IPS-20b (cell line): Measurements from ENCODE around the gene ADCY9.
"Not testable (repeated sequence)": the region's sequence is repeated elsewhere in the genome, so short reads cannot be mapped to it uniquely, and the experiment has no call there.

Experiments used
- H3K27ac ChIP-seq: one replicate; pipeline ENCODE4 v1.5.1; 2013; ENCODE audit warnings: low read length
- H3K27me3 ChIP-seq: 2 replicates; pipeline ENCODE4 v1.6.1; 2013; ENCODE audit warnings: mild to moderate bottlenecking, low read length, inconsistent platforms; ENCODE audit not compliant: insufficient read depth
- H3K36me3 ChIP-seq: 2 replicates; pipeline ENCODE4 v1.6.1; 2013; ENCODE audit warnings: low read depth, mild to moderate bottlenecking, inconsistent platforms, low read length, moderate library complexity; ENCODE audit not compliant: insufficient read depth
- H3K4me1 ChIP-seq: 2 replicates; pipeline ENCODE4 v1.6.1; 2013; ENCODE audit warnings: mild to moderate bottlenecking, control low read depth, inconsistent platforms, low read length, moderate library complexity; ENCODE audit not compliant: insufficient read depth
- H3K4me3 ChIP-seq: 2 replicates; pipeline ENCODE4 v1.5.1; 2013; ENCODE audit warnings: mild to moderate bottlenecking, low read length, inconsistent platforms
- H3K9ac ChIP-seq: 2 replicates; pipeline ENCODE4 v1.6.1; 2013; ENCODE audit warnings: low read depth, mild to moderate bottlenecking, inconsistent platforms, low read length, moderate library complexity
- H3K9me3 ChIP-seq: 2 replicates; pipeline ENCODE4 v1.6.1; 2013; ENCODE audit warnings: mild to moderate bottlenecking, low read depth, low read length, inconsistent platforms; ENCODE audit not compliant: insufficient read depth

The ADCY9 gene

DNA sequence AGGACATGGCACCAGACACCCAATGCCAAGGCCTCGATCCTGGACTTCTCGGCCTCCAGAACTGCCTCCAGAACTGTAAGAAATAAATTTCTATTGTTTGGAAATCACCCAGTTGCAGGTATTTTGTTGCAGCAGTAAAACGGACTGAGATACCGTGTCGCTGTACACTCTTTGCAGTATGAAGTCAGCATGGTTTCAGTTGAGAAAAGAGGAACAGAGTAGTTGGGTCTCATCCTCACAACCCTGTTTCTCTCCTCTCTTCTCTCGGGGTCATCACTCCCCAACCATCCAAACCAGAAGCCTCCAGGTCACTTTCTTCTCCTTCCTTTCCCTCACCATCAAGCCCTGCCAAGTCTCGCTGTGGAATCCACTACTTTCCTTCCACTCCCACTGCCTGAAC lies 77.8 kb downstream of the ADCY9 start:
- no peaks in the 10 kb centered on the region for H3K36me3 ChIP-seq
- H3K27ac ChIP-seq: no peak overlapping the region
- no peak overlapping the region for H3K4me3 ChIP-seq

DNA sequence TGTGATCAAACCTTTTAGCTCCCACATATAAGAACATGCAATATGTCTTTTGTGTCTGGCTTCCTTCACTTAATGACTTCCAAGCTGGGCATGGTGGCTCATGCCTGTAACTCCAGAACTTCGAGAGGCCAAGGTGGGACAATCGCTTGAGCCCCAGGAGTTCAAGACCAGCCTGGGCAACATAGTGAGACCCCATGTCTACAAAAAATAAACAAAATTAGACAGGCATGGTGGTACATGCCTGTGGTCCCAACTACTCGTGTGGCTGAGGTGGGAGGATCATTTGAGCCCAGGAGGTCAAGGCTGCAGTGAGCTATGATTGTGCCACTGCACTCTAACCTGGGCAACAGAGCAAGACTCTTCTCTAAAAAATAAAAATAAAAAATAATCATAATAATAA lies 79.3 kb downstream of the ADCY9 start:
- H3K27ac ChIP-seq, H3K27me3 ChIP-seq, H3K4me3 ChIP-seq, H3K9ac ChIP-seq, H3K4me1 ChIP-seq, H3K9me3 ChIP-seq, H3K36me3 ChIP-seq: not testable (repeated sequence)

More for the DNA sequence above, 77.8 kb downstream of the ADCY9 start:
- no peak overlapping the region for H3K9ac ChIP-seq
- no peaks in the 10 kb centered on the region for H3K4me1 ChIP-seq
- H3K9me3 ChIP-seq: no peaks in the 10 kb centered on the region
- H3K27me3 ChIP-seq: no peaks in the 10 kb centered on the region

DNA sequence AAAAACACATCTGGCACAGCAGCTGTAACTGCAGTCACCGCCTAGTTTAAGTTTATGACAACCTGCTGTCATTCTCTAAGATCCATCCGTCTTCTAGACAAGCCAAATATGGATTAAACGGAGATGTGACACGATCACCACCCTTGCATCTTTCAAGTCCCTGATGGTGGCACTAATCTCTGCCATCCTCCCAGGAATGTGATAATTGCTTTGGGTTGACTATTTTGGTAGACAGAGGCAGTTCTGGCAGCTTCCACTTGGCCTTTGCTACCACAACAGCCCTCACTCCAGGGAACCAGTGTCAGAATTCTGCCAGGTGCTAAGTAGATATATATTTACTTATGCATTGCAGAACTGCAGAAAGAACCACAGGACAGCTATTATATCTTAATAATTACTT lies 81.3 kb downstream of the ADCY9 start:
- Histone ChIP-seq H3K27ac (no peak overlapping the region), H3K4me3 (no peak overlapping the region), H3K9me3 (no peaks in the 10 kb centered on the region), H3K4me1 (no peaks in the 10 kb centered on the region), H3K36me3 (no peaks in the 10 kb centered on the region), H3K27me3 (no peaks in the 10 kb centered on the region), H3K9ac (no peak overlapping the region)

DNA sequence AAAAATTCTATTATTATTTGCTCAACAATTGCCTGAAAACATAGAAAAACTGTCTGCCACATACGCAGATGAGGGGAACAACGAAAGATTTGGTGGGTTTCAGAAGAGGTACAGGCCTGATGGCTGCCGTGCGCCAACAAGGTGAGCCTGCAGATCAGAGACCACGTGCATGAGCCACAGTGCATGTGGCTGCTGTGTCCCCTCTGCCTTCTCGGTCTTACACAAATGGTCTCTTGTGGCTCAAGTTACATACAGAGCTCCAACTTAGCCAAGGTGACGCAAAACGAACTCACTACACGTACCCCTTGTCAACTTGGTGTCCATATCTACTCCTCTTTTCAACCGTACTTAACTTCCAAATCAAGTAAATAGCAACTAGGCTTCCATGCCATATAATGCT lies 82.3 kb downstream of the ADCY9 start:
- no peak overlapping the region for H3K4me3 ChIP-seq
- H3K27me3 ChIP-seq: no peaks in the 10 kb centered on the region
- H3K27ac ChIP-seq: no peak overlapping the region
- no peaks in the 10 kb centered on the region for H3K4me1 ChIP-seq
- H3K9ac ChIP-seq: no peak overlapping the region
- no peaks in the 10 kb centered on the region for H3K9me3 ChIP-seq
- no peaks in the 10 kb centered on the region for H3K36me3 ChIP-seq

DNA sequence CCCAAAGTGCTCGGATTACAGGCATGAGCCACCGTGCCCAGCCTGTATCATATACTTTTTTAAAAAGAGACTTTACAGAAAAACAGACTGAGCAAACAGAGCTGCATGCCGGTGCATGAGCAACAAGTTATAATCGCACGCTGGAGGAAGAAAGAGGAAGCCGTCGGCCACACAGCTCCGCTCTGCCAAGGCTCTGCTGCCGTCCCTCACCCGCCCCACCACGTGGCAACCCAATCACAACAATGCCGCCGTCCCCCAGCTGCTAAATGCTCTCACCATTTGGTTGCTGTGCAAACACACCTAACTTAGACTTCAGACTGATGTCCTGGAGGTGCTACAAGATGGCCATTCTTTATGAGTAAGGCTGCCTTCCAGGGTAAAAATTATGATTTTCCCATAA lies 83.5 kb downstream of the ADCY9 start:
- Histone ChIP-seq H3K36me3 (no peaks in the 10 kb centered on the region), H3K9me3 (no peaks in the 10 kb centered on the region), H3K4me3 (no peak overlapping the region), H3K27me3 (no peaks in the 10 kb centered on the region), H3K4me1 (no peaks in the 10 kb centered on the region), H3K27ac (no peak overlapping the region), H3K9ac (no peak overlapping the region)

DNA sequence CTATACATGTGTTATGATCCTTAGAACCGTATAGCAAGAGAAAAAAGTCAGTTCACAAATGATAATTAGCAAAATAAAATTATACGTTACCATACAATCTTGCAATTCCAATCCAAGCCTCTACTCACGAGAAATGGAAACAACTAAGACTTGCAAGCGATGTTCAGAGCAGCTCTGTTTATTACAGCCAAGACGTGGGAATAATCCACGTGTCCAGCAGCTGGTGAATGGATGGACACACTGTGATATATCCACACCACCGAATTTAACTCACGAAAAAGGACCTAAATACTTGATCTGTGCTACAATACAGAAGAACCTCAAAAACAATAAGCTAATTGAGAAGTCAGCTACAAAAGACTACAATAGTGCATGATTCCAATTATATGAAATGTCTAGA lies 88.1 kb downstream of the ADCY9 start:
- H3K4me1 ChIP-seq: no peaks in the 10 kb centered on the region
- no peak overlapping the region for H3K9ac ChIP-seq
- H3K27ac ChIP-seq: no peak overlapping the region
- no peak overlapping the region for H3K4me3 ChIP-seq
- H3K9me3 ChIP-seq: peaks cover 8% of the 10 kb centered on the region
- no peaks in the 10 kb centered on the region for H3K36me3 ChIP-seq
- H3K27me3 ChIP-seq: no peaks in the 10 kb centered on the region

DNA sequence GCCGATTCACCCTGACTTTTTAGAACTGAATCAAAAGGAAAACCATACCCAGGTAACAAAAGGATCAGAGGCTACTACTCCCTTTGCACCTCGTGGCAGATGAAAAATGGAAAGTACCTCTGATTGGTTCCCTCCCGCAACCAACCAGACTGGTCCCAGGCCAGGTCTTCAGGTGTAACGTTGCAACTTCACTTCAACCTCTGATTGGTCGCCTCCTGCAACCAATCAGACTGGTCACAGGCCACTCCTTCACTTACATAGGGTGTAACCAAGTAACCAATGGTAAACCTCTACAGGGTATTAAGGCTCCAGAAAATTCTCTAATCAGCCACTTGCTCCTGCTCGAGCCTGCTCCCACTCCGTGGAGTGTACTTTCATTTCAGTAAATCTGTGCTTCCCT lies 89.4 kb downstream of the ADCY9 start:
- Histone ChIP-seq H3K36me3 (no peaks in the 10 kb centered on the region), H3K4me1 (no peaks in the 10 kb centered on the region), H3K27me3 (no peaks in the 10 kb centered on the region), H3K9me3 (peaks cover 8% of the 10 kb centered on the region), H3K4me3 (no peak overlapping the region), H3K9ac (no peak overlapping the region), H3K27ac (no peak overlapping the region)

DNA sequence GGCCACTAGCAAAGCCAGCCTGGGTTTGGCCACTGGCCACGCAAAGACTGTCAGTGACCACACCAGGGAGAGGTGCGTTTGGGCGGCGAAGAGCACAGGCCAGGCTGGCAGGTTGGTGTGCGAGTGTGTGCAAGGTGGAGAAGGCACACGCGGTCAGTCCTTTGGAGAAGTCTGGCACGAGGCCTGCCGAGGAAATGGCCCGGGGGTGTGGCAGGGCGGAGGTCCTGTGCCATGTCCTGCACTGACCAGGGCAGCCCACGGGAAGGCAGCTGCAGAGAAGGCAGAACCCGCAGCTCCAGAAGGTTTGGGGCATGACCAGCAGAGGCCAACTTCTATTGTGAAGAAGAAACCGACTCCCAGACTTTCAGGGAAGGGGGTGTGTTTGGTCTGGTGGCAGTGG lies 90.8 kb downstream of the ADCY9 start:
- Histone ChIP-seq H3K27me3 (no peaks in the 10 kb centered on the region), H3K4me1 (0 out of 2 replicates have a peak, but pooled peaks cover 4% of the 10 kb centered on the region), H3K36me3 (no peaks in the 10 kb centered on the region), H3K27ac (no peak overlapping the region), H3K9ac (no peak overlapping the region), H3K9me3 (peaks cover 8% of the 10 kb centered on the region), H3K4me3 (no peak overlapping the region)

DNA sequence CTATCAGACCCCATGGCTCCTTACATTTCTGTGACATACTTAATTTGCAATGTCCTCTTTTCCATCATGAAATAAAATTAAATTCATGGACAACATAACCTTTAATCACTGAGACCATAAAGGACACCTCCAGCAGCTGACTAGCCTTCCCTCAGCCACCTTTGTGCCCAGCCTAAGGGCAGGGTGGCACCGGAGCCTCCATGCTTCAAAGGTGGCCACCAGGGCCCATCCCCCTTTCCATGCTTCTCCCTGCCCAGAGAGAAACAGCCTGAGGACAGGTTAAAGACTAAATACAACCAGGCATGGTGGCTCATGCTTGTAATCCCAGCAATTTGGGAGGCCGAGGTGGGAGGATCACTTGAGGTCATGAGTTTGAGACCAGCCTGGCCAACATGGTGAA lies 94.3 kb downstream of the ADCY9 start:
- Histone ChIP-seq H3K4me1 (0 out of 2 replicates have a peak, but pooled peaks cover 4% of the 10 kb centered on the region), H3K9ac (no peak overlapping the region), H3K4me3 (no peak overlapping the region), H3K27ac (no peak overlapping the region), H3K9me3 (0 out of 2 replicates have a peak, but pooled peaks cover 2% of the 10 kb centered on the region), H3K27me3 (no peaks in the 10 kb centered on the region), H3K36me3 (no peaks in the 10 kb centered on the region)

DNA sequence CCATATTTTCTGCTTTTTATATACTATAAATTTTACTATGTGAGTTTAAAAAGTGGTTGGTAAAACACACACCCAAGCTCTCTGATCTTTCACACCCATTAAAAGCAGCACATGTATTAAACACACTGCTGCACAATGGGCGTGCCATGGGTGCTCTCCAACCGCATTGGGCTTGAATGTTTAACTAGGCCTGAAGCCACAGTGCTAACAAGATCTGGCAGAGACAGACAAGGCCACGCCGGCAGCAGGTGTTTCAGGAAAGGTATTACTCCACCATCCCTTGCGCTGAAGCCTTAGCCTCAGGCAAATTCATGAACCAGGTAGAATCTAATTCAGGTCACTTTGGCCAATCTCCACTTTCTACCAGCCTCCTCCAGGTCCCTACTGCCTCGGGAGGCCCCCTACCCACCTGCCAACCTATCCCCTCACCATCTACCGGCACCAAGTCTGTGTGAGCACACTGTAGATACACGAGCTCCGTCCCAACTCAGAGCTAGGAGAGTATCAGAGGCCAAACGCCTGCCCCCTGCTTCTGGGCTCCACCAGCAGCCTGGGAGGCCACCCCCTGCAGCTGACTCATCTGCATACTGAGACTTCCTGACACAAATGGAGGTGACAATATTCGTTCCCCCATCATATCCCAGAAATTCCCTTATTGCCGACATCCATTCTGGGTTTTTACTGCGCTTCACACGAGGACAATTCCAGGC lies 95.0 kb downstream of the ADCY9 start:
- Histone ChIP-seq H3K27ac (no peak overlapping the region), H3K4me3 (no peak overlapping the region), H3K36me3 (no peaks in the 10 kb centered on the region), H3K9me3 (no peaks in the 10 kb centered on the region), H3K27me3 (no peaks in the 10 kb centered on the region), H3K4me1 (0 out of 2 replicates have a peak, but pooled peaks cover 4% of the 10 kb centered on the region), H3K9ac (no peak overlapping the region)

DNA sequence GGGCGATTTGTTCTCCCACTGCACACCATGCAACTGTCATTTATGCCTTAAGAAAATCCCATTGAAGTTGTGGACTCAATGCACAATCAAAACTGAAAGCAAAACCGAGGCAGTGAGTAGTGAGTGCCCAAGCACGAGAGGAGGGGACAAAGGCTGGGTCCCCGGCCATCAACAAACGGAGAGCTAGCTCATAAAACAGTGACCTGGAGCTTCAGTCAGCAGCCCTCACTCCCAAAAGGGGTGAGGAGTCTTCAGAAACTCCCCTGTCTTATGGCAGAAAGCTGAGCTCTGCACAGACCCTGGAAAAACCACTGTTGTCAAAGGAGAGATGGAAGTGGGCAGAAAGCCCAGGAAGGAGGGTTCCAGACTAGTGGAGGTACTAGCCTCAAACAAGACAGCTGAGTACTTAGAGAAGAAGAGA lies 96.9 kb downstream of the ADCY9 start:
- no peaks in the 10 kb centered on the region for H3K27me3 ChIP-seq
- no peak overlapping the region for H3K27ac ChIP-seq
- 0 out of 2 replicates have a peak, but pooled peaks cover 4% of the 10 kb centered on the region for H3K4me1 ChIP-seq
- no peaks in the 10 kb centered on the region for H3K36me3 ChIP-seq
- H3K9ac ChIP-seq: no peak overlapping the region
- no peaks in the 10 kb centered on the region for H3K9me3 ChIP-seq
- no peak overlapping the region for H3K4me3 ChIP-seq

DNA sequence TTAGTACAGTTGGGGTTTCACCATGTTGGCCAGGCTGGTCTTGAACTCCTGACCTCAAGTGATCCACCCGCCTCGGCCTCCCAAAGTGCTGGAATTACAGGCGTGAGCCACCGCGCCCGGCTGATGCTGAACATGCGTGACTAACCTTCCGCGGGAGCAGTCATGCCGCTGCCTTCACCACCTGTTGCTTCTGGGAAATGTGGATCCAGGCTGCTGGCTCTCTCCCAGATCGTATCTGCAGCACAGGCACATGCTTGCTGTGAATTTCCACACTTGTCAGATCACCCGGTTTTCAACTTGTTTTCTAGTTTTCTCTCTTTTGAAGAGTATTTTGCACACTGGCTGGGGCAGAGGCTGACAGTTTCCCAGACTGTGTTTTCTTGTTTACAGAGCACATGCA lies 97.9 kb downstream of the ADCY9 start:
- Histone ChIP-seq H3K9ac (no peak overlapping the region), H3K36me3 (no peaks in the 10 kb centered on the region), H3K4me3 (no peak overlapping the region), H3K27me3 (no peaks in the 10 kb centered on the region), H3K4me1 (peaks cover 4% of the 10 kb centered on the region; the same call in 1 of the 2 replicates), H3K27ac (no peak overlapping the region), H3K9me3 (no peaks in the 10 kb centered on the region)
